SHP77 (cell line): ENCODE data around the gene RBM4B.
"Not testable (repeated sequence)": the region's sequence is repeated elsewhere in the genome, so short reads cannot be mapped to it uniquely, and the experiment has no call there.

ENCODE experiments used
- DNase-seq, 2 experiments: peaks; one replicate each; lab custom pipeline; 2025; lab: John Stamatoyannopoulos, UW

Gene RBM4B

GRCh38 chr11:66641834-66642233 is 35.9 kb downstream of the RBM4B start:
- DNase-seq: no peak

GRCh38 chr11:66639814-66640340 is 37.8 kb downstream of the RBM4B start:
- not testable (repeated sequence) for DNase-seq

- no peak for DNase-seq
These were observed 38.4 kb downstream of the RBM4B start for GRCh38 chr11:66639066-66639813.

GRCh38 chr11:66638177-66639065 is 39.3 kb downstream of the RBM4B start, which contains the start of gene RBM4:
Gene RBM4, plus strand, starts transcription at chr11:66638703. Its CDS starts 1,009 bp downstream, at chr11:66639712.
- DNase-seq: peak; percentile 100

- DNase-seq: peak in 1 of 2 experiments; percentile 37
These were observed 40.0 kb downstream of the RBM4B start for GRCh38 chr11:66637557-66638176.

GRCh38 chr11:66636411-66636810 is 41.3 kb downstream of the RBM4B start:
- DNase-seq: no peak

- no peak for DNase-seq
These were observed 44.7 kb downstream of the RBM4B start for GRCh38 chr11:66632952-66633351.

- no peak for DNase-seq
These were observed 45.8 kb downstream of the RBM4B start for GRCh38 chr11:66631883-66632282.

- no peak for DNase-seq
These were observed 48.3 kb downstream of the RBM4B start for GRCh38 chr11:66629356-66629755.

- DNase-seq: no peak
These were observed 49.6 kb downstream of the RBM4B start for GRCh38 chr11:66628061-66628603.

GRCh38 chr11:66626926-66627325 is 50.8 kb downstream of the RBM4B start:
- no peak for DNase-seq

GRCh38 chr11:66626382-66626781 is 51.3 kb downstream of the RBM4B start:
- DNase-seq: no peak

GRCh38 chr11:66625752-66626149 is 51.9 kb downstream of the RBM4B start:
- no peak for DNase-seq

GRCh38 chr11:66625041-66625751 is 52.5 kb downstream of the RBM4B start:
- no peak for DNase-seq

- no peak for DNase-seq
These were observed 53.2 kb downstream of the RBM4B start for GRCh38 chr11:66624450-66624849.

- no peak for DNase-seq
These were observed 58.6 kb downstream of the RBM4B start for GRCh38 chr11:66619080-66619554.

GRCh38 chr11:66617155-66617834 is 60.4 kb downstream of the RBM4B start:
- DNase-seq: peak; percentile 37 to 66

- DNase-seq: peak; percentile 100
These were observed 61.1 kb downstream of the RBM4B start, which contains the start of gene RBM14 for GRCh38 chr11:66616379-66617154. Gene RBM14, plus strand, starts transcription at chr11:66616630. Its CDS starts 91 bp downstream, at chr11:66616721.
